Colon (tissue), 2 donors: ENCODE measurements around the gene EHF.
"Not testable (repeated sequence)": the region's sequence is repeated elsewhere in the genome, so short reads cannot be mapped to it uniquely, and the experiment has no call there.

Source experiments
- FAIRE-seq: peaks from 2 replicates; lab custom pipeline; 2012; peaks lifted over from hg19 to GRCh38; lab: Jason Lieb, UNC
- donor health status: control.
- donor health status: control.

Gene EHF

DNA sequence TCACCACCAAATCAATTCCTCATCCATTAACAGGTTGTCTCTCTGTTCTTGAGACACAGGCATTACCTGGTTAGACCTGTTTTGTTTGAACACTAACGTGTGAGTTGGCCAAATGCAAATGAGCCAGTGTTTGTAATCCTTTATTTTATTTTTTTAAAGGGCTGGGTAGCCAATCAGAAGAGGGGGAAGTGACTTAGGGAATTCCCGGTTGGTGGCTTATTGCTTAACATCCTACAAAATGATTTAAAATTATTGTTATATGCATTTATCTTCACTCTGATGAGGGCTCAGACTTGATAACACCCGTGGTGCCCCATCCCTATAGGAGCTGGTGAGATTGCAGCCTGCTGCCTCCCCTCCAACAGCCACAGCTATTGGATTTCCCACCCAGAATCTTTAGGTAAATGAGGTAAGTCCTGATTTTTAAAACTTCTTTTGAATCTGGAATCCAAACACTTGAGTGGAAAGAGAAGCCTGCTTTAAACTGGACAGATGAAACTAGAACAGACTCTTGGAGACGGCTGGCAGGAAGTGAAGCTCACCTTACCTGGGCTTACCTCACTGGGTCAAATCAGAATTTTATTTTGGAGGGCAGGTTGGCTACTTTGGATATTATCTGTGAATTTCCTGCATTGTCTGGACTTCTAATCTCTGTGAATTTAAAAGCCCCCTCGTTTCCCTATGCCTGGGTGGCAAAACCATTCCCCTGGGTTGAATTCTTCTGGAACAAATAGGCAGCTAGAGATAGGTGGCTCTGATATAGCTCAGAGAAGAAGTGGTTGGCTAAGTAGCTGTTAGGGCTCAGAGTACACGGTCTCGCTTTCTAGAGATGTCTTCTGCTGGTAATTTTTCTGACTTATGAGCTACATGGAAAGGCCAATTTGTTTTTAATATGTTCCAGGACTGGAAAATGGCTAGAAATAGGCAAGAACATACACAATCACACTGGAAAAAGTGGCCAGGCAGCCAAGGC is at the start of gene EHF:
Gene EHF (plus strand): TSS at position 274 of the 973 bp plus-strand sequence. CDS start 21,538 bp downstream, outside the sequence.
- FAIRE-seq: peak; percentile 62

DNA sequence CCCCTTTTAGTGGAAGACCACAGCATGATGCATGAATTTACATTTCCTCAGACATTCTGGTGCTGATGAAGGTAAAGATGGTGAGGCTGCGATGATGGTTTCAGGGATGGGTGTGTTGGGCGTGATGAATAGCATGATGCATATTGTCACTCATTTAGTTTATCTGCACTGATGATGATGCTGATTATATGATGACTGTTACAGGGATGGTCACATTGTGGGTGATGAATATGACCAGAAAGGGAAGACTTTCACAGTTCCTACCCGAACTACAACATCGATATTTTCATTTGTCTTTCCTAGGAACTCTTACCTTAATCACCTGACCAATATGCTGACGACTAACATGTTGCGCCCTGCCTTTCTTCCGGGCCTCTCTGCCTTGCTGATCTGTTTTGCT is 47.4 kb upstream of the EHF start:
- FAIRE-seq: no peak

DNA sequence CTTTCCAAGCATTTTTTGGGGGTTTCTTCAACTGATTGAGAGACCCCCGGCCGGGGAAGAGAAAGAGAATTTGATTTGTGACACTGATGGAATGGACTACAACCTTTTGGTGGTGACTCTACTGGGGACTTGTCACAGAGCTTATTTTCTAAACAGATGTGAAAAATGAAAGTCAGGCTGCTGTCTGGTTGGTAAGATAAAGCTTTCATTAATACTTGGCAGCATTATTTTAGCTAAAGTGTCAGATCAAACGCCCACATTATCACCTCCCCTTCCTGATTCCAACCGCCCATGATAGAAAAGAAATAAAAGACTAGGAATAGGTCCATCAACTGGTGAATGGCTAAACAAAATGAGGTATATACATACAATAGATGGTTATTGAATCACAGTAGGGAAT is 45.6 kb upstream of the EHF start:
- FAIRE-seq: no peak

DNA sequence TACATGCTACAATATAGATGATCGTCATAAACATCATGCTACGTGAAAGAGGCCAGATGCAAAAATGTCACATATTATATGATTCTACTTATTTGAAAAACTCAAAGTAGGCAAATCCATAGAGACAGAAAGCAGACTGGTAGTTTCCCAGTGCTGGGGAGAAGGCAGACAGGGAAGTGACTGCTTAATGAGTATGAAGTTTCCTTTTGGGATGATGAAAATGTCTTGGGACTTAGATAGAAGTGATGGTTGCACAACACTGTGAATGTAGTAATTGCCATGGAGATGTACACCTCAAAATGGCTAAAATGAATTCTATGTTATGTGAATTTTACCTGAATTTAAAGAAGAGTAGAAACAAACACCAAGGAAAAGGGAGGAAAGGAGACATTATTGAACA is 45.2 kb upstream of the EHF start:
- no peak for FAIRE-seq

DNA sequence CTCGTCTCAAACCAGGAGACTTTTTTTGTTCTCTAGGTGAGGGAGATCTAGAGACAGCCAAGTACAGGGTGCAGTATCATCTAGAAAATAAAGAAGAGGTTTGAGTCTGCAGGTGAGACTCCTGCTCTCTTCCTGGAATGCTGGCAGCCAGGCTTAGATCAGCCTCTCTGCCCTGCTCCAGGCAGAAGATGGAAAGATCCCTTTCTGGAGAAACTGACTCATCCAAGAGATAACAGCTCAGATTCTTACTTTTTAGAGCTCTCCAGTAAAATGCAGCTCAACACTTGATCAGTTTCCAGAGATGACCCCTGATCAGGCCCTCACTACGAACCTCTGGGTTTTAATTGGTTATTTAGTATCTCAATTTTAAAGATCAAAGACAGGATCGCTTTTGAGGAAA is 44.6 kb upstream of the EHF start:
- no peak for FAIRE-seq

DNA sequence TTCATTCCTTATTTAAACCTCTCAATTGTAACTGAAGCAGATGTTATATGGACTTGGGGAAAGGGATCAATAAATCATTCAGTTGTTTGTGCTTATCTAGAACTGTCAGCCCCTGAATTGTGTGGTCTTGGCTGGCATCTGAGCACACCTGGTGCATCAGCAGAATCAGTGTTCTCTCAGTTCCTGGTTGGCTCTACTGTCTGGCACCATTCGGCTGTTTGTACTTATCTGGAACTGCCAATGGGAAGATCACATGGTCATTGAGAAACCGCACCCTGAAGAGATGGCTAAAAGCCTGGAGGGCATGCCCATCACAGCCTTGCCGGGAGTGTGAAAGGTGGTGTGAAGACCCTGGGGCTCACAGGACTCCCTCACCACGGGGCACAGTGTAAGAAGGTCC is 37.1 kb upstream of the EHF start:
- no peak for FAIRE-seq

DNA sequence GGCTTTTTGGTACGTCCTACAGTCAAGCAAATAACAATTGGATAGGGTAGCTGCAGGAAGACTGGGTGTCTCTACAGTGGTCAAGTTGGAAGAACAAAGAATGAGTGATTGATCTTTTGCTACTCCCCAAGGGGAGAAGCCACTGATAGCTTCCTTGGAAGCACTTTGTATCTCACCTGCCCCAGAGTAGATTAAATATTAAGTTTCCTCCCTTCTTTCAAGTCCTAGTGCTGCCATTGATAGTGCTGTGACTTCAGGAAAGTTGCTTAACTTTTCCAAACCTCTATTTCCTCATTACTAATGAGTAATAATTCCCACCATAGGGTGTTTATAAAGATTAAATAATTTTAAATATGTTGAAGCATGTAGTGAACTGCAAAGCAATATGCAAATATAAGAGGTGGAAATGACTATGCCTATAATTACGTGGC is 35.6 kb upstream of the EHF start:
- FAIRE-seq: no peak

DNA sequence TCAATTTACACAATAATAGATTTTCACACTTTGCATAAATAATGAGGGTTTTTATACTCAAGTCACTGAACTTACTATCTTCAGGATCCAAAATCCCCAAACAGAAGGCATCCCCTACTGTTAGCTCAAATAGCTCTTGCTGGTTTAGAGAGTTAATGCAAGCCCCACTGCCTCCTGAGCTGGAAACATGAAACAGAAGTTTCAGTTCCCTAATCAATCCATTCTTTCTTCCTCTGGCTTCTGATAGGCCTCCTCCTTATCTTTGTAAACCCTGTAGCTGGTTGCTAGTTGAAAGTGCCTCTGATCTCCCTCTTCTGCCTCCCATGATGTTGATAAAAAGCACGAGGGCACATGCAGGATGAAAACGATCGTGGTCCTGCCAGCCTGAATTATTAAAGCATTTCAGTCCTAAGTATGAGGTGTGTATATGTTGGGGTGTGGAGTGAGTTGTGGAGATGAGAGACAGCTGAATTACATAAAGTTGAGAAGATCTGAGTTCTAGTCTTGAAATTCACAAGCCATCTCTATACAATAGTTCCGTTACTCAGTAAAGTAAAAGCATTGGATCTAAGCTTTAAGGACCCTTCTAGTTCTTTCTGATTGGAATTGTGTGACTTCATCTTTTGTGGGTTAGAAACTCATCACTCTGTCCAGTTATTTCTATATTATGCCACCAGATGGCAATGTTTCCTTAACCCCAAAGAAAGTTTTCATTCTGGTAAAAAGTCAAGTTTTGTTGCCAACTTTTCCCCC is 35.0 kb upstream of the EHF start:
- peak; percentile 47 for FAIRE-seq

DNA sequence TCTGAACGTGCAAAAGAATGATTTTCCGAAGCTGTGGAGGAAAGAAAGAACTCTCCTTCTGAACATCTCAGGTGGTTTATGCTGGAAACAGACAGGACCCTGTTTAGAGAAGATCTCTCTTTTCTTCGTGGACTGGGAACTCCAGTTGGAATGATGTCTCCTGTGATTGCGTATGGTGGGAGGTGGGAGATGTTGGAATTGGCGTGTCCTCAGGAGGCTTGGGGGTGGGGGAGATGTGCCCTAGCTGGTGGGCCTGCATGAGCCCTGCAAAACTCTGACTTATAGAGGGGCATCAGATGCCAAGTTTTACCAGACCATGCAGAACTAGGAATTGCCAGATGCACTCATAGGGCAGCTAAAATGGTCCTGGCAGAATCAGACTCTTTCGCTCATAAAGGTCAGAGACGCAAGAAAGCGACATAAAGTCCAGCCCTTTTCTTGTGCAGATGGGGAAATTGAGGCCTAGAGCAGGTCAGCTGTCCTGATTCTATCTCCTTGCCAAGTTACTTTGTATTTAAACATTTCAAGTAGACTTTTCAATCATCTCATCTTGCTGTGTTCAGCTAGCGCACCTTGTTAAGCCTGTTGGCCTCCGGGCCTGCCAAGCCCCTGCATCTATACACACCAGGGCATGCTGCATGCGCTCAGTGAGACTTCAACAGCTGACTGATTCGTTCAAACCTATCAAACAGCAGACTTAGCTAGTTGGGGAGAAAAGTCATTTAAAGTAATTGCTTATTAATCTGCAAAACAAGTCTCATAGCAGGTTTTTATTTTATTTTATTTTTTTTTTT is 34.2 kb upstream of the EHF start:
- FAIRE-seq: no peak

DNA sequence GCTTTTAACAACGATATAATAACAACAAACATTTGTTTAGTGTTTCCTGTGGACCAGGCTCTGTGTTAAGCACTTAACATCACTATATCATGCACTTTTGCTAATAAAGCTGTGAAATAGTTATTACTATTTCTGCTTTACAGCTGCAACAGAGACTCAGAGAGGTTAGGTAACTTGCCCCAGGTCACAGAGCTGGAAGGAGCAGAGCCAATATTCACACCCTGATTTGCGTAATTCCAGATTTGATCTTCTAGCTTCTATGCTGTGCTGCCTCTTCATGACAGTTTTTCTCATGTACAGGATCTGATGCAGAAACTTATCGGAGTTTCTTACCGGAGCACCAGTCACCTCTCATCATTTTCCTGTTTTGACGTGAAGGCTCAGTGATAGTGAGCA is 33.6 kb upstream of the EHF start:
- FAIRE-seq: no peak

DNA sequence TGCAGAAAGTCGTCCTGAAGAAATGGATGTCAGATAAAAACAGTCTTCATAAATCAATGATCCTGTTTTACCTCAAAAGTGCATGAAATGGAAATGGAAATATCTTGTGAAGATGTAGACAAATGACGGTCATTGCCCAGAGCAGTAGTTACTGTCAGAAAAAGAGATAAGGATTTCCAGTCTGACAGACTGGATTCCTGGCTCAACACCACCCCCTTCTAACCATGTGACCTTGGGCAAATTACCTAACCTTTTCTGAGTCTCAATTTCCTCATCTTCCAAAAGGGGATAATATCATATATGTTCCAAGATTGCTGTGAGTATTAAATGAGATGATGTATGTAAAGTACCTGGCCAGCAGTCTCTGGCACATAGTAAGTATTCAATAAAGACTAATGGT is 32.9 kb upstream of the EHF start:
- no peak for FAIRE-seq

DNA sequence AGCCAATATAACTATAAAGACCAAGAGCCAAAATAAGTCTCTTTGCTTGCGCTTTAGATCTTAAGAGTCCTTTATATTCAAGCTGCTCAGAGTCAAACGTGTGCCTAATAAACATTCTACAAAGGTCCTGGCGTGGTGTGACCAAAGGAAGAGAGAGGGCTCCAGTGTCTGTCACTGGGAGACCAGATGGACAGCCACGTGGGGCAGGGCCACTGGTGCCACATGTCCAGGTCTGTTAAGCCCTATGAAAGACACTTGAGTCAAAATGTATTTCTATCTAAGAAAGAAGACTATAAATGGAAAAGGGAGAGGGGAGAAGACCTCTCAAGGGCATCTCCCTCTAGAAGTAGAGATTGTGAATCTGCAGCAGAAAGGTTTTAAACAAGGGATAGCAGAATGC is 32.2 kb upstream of the EHF start:
- no peak for FAIRE-seq

DNA sequence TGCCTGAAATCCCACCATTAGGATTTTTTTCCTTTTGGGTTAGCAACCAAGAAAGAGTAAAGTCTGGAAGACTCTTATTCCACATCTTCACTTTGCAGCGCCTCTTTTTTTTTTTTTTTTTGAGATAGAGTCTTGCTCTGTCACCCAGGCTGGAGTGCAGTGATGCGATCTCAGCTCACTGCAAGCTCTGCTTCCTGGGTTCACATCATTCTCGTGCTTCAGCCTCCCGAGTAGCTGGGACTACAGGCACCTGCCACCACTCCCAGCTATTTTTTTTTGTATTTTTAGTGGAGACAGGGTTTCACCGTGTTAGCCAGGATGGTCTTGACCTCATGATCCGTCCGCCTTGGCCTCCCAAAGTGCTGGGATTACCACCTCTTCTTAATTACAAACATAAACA is 31.7 kb upstream of the EHF start:
- FAIRE-seq: not testable (repeated sequence)

DNA sequence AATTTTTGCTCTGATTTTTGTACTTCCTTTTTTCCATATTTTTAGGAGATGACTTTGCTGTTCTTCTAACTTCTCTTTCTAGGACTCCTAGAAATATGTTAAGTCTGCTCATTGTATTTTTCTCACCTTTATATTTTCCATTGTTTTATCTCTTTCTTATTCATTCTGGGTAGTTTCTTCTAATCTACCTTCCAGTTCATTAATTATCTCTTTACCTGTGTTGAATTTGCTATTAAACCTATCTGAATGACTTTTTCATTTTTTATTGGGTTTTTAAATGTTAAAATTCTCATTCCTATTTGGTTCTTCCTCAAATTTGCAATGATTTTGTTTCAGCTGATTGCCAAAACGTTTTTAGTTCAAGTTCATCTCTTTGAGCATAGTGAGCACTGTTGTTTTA is 27.8 kb upstream of the EHF start:
- FAIRE-seq: no peak

DNA sequence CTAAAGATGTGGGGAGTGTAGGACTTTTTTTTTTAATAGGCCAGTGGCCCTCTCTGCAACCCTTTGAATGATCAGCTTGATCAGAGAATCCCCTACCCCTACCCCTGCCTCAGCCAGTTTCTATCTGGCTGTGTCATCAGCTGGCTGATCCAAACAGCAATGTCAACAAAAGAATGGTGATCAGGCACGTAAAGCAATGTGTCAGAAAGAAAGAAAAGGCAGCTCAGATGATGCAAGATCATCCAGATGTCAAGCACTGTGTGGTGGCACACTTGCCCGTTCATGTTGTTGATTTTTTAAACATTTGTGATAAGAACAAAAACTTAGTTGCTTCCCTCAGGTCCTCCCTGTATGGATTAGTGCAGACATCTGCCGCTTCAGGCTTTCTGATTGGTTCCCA is 26.3 kb upstream of the EHF start:
- no peak for FAIRE-seq

DNA sequence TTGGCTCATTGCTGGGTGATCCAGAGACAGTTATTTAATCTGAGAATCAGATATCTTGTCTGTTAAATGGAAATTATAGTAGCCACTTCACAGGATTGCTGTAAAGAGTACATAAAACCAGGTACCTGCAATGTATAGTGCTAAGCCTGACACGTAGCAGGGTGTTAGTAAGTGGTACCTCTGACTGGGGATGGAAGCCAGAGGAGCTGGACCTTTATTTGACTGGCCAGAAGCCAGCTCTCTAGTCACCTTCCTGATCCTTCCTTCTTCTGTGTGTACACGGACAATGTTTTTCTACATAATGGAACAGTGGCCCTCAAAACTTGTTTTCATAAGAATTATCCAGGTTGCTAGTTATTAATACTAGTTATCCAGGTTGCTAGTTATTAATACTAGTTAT is 25.5 kb upstream of the EHF start:
- FAIRE-seq: no peak

DNA sequence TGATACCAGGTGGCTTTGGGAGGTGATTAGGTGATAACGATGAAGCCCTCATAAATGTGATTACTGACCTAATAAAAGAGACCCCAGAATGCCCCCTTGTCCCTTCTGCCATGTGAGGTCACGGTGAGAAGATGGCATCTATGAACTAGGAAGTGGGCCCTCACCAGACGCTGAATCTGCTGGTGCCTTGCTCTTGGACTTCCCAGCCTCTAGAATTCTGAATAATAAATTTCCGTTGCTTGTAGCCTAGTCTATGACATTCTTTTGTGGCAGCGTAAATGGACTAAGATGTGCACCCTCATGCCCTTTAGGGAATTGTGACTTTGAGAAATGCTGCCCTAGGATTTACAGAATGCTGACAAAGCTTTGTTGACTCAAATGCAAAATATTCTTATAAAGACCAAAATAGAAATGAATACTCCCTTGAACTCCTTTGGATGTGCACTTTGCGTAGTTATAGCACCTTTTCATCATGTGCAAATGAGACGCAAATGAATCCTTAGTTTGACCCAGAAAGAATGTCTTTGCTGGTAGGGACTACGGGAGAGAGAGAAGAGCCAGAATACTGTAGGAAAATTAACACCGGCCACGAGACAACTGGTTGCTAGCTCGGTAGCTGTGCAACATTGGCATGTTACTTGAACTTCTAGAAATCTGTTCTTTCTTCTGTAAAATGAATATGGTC is 24.8 kb upstream of the EHF start:
- no peak for FAIRE-seq

DNA sequence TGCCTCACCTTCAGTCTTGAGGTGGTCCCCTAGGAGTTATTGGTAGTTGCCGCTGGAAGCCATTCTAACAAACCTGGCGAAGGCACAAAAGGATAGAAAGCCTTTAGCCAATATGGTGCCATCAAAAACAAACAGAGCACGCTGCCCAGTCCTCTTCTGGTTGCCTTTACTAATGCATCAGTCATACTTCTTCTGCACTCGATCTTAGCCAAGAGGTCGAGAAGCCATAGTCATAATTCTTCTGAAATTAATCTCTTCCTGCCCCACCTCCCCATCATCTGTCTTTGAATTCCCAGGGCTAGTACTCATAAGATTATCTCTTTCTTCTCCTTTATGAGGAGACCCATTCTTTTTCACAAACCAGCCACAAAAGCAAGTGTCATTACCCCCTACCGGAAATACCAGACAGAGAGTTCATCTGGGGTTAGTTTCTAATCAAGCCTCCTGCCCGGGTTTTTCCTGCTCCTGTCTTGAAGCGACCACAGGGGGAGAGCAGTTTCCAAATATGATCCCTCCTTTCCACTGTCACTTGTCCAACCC is 21.4 kb upstream of the EHF start:
- FAIRE-seq: no peak

DNA sequence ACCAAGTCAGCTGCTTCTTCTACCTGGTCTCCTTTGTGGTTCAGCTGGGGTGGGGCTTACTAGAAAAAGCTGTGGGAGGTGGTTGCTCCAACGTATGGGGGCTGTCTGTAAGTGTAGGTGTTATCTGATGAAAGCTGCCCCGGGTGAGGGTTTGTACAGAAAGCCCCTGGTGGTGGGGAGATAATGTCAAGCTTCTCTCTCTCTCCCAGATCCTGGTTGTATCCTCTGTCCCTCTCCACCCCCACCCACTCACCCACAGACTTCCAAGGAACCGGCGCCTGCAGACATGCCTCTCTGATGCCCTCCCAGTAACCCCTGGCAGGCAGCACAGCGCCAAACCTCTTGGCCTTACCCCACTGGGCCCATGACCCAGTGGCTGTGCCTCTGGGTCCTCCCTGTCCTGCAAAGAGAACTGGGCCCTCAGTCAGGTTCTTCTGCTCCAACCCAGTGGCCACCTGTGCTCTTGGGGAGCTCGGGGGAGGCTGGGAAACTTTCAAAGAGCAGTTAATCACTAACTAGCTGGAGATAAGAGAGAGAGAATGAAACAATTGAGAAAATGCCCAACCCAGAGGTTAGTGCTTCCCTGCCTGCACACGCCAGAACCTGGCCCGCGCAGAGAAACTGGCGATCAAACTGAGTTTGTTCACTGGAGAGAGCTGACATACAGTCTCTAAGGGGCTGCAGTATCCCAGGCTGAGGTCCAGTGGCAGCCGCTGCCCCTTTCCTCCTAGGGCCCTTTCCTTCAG is 20.4 kb upstream of the EHF start:
- FAIRE-seq: no peak

DNA sequence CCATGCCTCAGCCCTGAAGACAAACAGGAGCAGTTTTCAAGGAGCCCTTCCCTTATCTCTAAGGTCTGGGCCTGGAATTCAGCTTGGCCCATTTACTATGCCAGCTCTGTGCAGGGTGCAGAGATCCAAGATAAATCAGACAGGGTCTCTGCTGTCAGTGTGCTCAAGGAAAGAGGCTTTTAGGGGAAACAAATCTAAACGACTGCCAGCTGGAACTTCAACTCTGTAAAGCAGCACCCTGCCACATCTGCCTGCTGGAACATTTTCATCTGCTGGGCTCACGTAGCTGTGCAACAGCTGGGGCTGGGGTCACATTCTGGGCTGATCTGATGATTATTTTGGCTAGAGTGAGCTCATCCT is 19.8 kb upstream of the EHF start:
- FAIRE-seq: no peak

DNA sequence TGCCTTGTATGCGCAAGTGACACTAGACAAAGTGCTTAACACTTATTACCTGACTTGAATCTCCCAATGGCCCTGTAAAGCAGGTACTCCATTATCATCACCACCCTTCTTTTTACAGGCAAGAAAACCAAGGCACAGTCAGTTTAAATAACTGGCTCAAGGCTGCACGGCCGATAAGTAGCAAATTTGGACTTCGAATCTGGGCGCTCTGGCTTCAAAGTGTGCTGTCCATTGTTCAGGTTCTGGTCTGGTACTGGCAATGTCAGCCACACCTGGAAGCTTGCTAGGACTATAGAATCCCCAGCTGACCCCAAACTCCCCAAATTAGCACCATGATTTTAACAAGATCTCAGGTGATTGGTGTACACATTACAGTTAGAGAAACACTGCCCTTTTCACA is 19.3 kb upstream of the EHF start:
- FAIRE-seq: no peak
